Ectodermal cell (in vitro differentiated cells): Measurements from ENCODE around the gene AP2A1.

Experiments used
- H3K27ac ChIP-seq: 2 replicates; pipeline ENCODE4 v1.7.0; 2013; ENCODE audit warnings: mild to moderate bottlenecking, low read depth, low read length; ENCODE audit not compliant: insufficient read depth, poor library complexity, severe bottlenecking
- H3K27me3 ChIP-seq: 2 replicates; pipeline ENCODE4 v1.7.0; 2013; ENCODE audit warnings: mild to moderate bottlenecking, low read length; ENCODE audit not compliant: insufficient read depth, control insufficient read depth, poor library complexity, severe bottlenecking
- H3K36me3 ChIP-seq: one replicate; pipeline ENCODE4 v1.7.0; 2013; ENCODE audit warnings: low read length; ENCODE audit not compliant: control insufficient read depth, insufficient read depth
- H3K4me1 ChIP-seq: one replicate; pipeline ENCODE4 v1.7.0; 2013; ENCODE audit warnings: low read length; ENCODE audit not compliant: control insufficient read depth, insufficient read depth
- H3K4me3 ChIP-seq: 2 replicates; pipeline ENCODE4 v1.7.0; 2013; ENCODE audit warnings: low read depth, low read length, control low read depth; ENCODE audit not compliant: insufficient read depth
- H3K9me3 ChIP-seq: 2 replicates; pipeline ENCODE4 v1.7.0; 2013; ENCODE audit warnings: mild to moderate bottlenecking, low read length, moderate library complexity; ENCODE audit not compliant: control insufficient read depth
- WGBS, 2 experiments: methylation state at CpG; one replicate each; pipeline ENCODE4 v1.1.7; 2013; ENCODE audit warnings: missing lambda C conversion rate in 2 of 2; 5-methylcytosine and 5-hydroxymethylcytosine counted together

The AP2A1 gene

DNA sequence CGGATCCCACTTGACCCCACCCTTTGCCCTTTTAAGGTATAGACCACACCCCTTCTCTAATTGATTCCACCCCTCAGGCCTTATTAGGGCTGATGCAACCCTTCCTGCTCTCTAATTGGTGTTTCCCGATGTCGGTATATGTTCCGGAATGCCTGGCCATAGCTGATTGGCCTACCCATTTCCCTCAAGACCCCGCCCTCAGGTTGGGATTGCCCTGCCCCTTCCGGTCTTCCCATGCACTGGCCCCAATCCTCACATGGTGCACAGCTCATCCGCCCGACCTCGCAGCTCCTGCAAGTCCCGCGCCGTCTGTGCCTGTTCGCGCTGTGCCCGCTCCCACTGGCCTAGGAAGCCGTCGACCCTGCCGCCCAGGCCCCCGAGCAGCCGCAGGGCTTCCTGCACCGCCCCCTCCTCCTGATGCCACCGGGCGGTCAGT lies 21.8 kb upstream of the AP2A1 start:
- H3K27ac ChIP-seq, result no peak overlapping the region
- H3K4me3 ChIP-seq, result no peak overlapping the region
- H3K36me3 ChIP-seq, result no peaks in the 10 kb centered on the region
- 94 to 96% methylated on average over 23 of the region's 23 CpGs for WGBS, 2 experiments
- H3K27me3 ChIP-seq, result no peaks in the 10 kb centered on the region
- no peaks in the 10 kb centered on the region for H3K9me3 ChIP-seq
- H3K4me1 ChIP-seq, result no peaks in the 10 kb centered on the region

- H3K27ac ChIP-seq, result no peak overlapping the region
- 84 to 85% methylated on average over 52 of the region's 52 CpGs for whole genome bisulfite sequencing, 2 experiments
- H3K36me3 ChIP-seq, result no peaks in the 10 kb centered on the region
Observed at GRCh38 chr19:49746206-49746958, 20.4 kb upstream of the AP2A1 start.

GRCh38 chr19:49749055-49749716 lies 17.6 kb upstream of the AP2A1 start:
- H3K4me3 ChIP-seq, result no peak overlapping the region
- H3K4me1 ChIP-seq, result no peaks in the 10 kb centered on the region
- no peaks in the 10 kb centered on the region for H3K36me3 ChIP-seq
- H3K27ac ChIP-seq, result no peak overlapping the region
- WGBS, 2 experiments, result 86 to 88% methylated on average over 6 of the region's 6 CpGs
- no peaks in the 10 kb centered on the region for H3K9me3 ChIP-seq
- no peaks in the 10 kb centered on the region for H3K27me3 ChIP-seq

More at GRCh38 chr19:49746206-49746958, 20.4 kb upstream of the AP2A1 start:
- H3K9me3 ChIP-seq, result no peaks in the 10 kb centered on the region
- H3K27me3 ChIP-seq, result no peaks in the 10 kb centered on the region
- no peak overlapping the region for H3K4me3 ChIP-seq
- no peaks in the 10 kb centered on the region for H3K4me1 ChIP-seq

DNA sequence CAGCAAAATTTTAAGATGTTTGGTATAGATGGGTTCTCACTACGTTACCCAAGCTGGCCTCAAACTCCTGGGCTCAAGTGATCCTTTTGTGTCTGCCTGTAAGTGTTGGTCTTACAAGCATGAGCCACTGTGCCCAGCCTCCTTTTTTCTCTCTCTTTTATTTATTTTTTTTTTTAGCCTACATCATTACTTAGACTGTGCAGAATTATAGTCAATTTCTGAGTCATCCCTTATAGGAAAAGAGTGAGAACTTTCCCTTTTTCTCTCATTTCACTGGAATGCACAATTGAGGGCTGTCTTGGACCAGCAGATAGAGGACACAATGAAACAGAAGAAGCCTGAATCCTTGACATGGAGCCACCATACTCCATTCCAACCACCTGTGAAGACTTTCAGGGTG lies 17.0 kb upstream of the AP2A1 start:
- Histone ChIP-seq H3K4me1 (no peaks in the 10 kb centered on the region), H3K36me3 (no peaks in the 10 kb centered on the region), H3K27me3 (no peaks in the 10 kb centered on the region), H3K9me3 (no peaks in the 10 kb centered on the region), H3K27ac (no peak overlapping the region), H3K4me3 (no peak overlapping the region)
- WGBS, 2 experiments, result 87 to 88% methylated on average over 1 of the region's 1 CpG

DNA sequence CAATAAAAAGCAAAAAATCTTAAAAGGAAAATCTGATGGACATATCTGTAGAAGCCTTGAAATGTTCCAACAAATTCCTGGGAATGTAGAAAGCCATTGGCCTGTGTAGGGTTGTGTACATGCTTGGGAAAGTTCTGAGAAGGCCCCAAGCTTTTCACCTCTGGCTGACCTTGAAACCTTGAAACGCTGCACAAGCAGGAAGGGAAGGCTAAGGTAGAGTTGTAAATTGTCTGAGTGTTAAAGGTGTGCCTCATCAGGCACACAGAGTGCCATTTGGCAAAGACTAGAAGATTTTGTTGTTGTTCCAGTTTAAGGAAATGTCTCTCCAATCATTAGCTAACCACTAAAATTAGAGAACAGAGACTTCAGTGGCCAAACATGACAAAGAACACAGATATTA lies 14.1 kb upstream of the AP2A1 start:
- H3K36me3 ChIP-seq, result no peaks in the 10 kb centered on the region
- H3K4me3 ChIP-seq, result no peak overlapping the region
- 87 to 100% methylated on average over 1 of the region's 1 CpG for WGBS, 2 experiments
- H3K4me1 ChIP-seq, result no peaks in the 10 kb centered on the region
- H3K9me3 ChIP-seq, result no peaks in the 10 kb centered on the region
- no peaks in the 10 kb centered on the region for H3K27me3 ChIP-seq
- no peak overlapping the region for H3K27ac ChIP-seq

DNA sequence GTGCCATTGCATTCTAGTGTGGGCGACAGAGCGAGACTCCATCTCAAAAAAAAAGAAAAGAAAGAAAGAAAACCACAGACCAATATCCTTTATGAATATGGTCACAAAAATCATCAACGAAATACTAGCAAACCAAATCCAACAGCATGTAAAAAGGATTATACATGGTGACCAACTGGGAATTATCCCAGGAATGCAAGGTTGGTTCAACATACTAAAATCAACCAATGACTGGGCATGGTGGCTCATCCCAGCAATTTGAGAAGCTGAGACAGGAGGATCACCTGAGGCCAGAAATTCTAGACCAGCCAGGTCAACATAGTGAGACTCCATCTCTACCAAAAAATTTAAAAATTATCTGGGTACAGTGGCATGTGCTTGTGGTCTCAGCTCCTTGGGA lies 10.8 kb upstream of the AP2A1 start:
- H3K4me3 ChIP-seq, result no peak overlapping the region
- H3K9me3 ChIP-seq, result no peaks in the 10 kb centered on the region
- H3K36me3 ChIP-seq, result no peaks in the 10 kb centered on the region
- 82 to 94% methylated on average over 3 of the region's 3 CpGs for WGBS, 2 experiments
- no peaks in the 10 kb centered on the region for H3K4me1 ChIP-seq
- no peaks in the 10 kb centered on the region for H3K27me3 ChIP-seq
- H3K27ac ChIP-seq, result no peak overlapping the region

DNA sequence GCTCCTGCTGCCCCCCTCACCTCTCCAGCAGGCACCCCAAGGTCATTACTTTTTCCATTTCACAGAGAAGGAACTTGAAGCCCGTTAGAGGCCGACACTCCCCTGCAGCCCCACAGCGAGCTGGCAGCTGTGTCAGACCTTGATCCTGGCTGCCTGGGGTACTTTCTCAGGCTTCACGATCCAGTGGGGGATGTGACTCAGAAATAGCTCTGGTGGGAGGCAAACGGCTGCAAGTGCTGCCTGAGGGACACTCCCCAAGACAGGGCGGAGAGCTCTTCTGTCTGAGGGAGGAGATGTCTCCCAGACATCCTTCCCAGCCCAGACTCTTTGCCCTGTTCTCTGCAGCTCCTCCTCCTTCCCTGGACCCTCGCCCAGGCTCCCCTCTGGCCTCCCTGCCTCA lies 8.5 kb upstream of the AP2A1 start:
- WGBS, 2 experiments, result 44 to 54% methylated on average over 7 of the region's 7 CpGs
- Histone ChIP-seq H3K36me3 (no peaks in the 10 kb centered on the region), H3K27ac (no peak overlapping the region), H3K4me3 (no peak overlapping the region), H3K9me3 (no peaks in the 10 kb centered on the region), H3K27me3 (no peaks in the 10 kb centered on the region), H3K4me1 (peaks cover 4% of the 10 kb centered on the region)

GRCh38 chr19:49761249-49761624 lies 5.6 kb upstream of the AP2A1 start:
- Histone ChIP-seq H3K4me1 (peaks cover 6% of the 10 kb centered on the region), H3K27ac (no peak overlapping the region), H3K4me3 (no peak overlapping the region), H3K9me3 (no peaks in the 10 kb centered on the region), H3K36me3 (no peaks in the 10 kb centered on the region), H3K27me3 (no peaks in the 10 kb centered on the region)
- WGBS, 2 experiments, result 86% methylated on average over 1 of the region's 1 CpG

DNA sequence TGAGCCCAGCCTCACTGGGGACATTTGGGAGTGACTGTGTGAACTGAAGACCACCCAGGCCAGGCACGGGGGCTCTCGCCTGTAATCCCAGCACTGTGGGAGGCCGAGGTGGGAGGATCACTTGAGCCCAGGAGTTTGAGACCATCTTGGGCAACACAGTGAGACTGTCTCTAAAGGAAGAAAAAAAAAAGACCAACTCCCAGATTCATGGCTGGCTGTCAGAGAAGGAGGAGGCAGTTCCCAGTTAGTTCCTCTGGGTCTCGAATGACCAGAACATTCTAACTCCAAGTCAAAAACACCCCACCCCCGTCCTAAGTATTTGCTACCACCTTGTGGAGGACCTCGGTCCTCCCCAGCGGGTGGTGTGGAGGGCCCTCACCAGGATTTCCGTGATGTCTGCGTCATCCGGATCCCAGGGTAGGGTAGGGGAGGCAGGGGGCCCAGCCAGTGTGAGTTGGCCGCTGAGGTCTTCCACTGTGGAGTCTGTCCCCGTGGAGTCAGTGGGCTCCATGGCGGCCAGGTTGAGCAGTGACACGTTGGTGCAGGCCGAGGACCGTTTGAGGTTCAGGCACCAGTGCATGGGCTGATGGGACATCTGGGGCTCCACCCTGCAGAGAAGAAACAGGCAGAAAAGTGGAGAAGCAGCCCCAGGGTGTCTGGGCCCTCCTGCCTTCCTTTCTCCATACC lies 5.0 kb upstream of the AP2A1 start:
- Histone ChIP-seq H3K27me3 (no peaks in the 10 kb centered on the region), H3K27ac (no peak overlapping the region), H3K4me3 (no peak overlapping the region), H3K36me3 (no peaks in the 10 kb centered on the region), H3K4me1 (peaks cover 6% of the 10 kb centered on the region), H3K9me3 (no peaks in the 10 kb centered on the region)
- 82 to 84% methylated on average over 16 of the region's 16 CpGs for WGBS, 2 experiments

DNA sequence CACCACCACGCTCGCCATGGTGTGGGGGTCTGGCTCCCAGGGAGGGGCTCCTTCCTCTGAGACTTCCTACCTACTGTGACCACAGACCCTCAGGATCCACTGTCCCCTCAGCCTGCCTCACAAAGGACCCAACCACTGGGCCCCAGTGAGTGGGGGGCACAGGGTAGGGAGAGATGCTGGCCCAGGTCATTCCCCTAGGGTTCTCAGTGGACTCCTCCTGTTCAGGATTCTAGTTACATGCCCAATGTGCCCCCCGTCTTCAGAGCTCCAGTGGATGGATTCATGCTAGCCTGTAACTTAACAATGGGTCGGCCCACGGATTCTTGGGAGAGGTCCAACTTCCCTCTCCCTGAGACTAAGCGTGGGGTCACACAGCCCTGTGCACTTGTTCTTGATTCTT lies 3.6 kb upstream of the AP2A1 start, which contains the start of gene TSKS:
Gene TSKS, minus strand, starts transcription at position 77 of the 400 bp plus-strand sequence. Its CDS starts 59 bp downstream, at position 18.
- no peak within 1 kb of the TSS for H3K4me3 ChIP-seq
- H3K27ac ChIP-seq, result no peak within 1 kb of the TSS
- no peaks in the 10 kb centered on the region for H3K27me3 ChIP-seq
- peaks cover 14% of the 10 kb centered on the region for H3K4me1 ChIP-seq
- no peaks in the 10 kb centered on the region for H3K9me3 ChIP-seq
- no peaks in the 10 kb centered on the region for H3K36me3 ChIP-seq
- WGBS, 2 experiments, result 95 to 97% methylated on average over 6 of the region's 6 CpGs
